Spleen (tissue), 11 donors: Measurements from ENCODE around the gene PRRX2. TPM values are rescaled to one million over a fixed set of nuclear protein-coding genes. Genes with fewer than 3 reads are reported as not detected.

Experiments used
- DNase-seq: peaks from one replicate; pipeline ENCODE4 v3.0.0-alpha.2; 2020
- H3K27ac ChIP-seq, 8 donors: fragments of 200-600 bp; sonication (generic) in 7 of 8; 1 replicate in 4 of 8; 2 replicates in 4 of 8; pipeline versions ENCODE4 v1.5.0 to v1.8.0; 2016 to 2021; ENCODE audit warnings: inconsistent platforms in 4 of 8, mild to moderate bottlenecking in 4 of 8, moderate library complexity in 1 of 8
- H3K27me3 ChIP-seq, 7 donors: fragments of 200-600 bp; sonication (generic) in 6 of 7; replicated peaks in 1 of 7; 1 replicate in 4 of 7; 2 replicates in 3 of 7; pipeline versions ENCODE4 v1.5.0 to v1.8.0; 2016 to 2021; ENCODE audit warnings: inconsistent platforms in 3 of 7, mild to moderate bottlenecking in 1 of 7
- H3K36me3 ChIP-seq, 6 donors: fragments of 200-600 bp; sonication (generic) in 5 of 6; 1 replicate in 4 of 6; 2 replicates in 2 of 6; pipeline versions ENCODE4 v1.5.0 to v1.8.0; 2016 to 2021; ENCODE audit warnings: inconsistent platforms in 2 of 6
- H3K4me1 ChIP-seq, 6 donors: fragments of 200-600 bp; sonication (generic) in 5 of 6; 1 replicate in 3 of 6; 2 replicates in 3 of 6; pipeline versions ENCODE4 v1.5.0 to v1.8.0; 2016 to 2021; ENCODE audit warnings: inconsistent platforms in 3 of 6
- H3K4me3 ChIP-seq, 8 donors: fragments of 200-600 bp; sonication (generic) in 7 of 8; 1 replicate in 4 of 8; 2 replicates in 4 of 8; pipeline versions ENCODE4 v1.5.0 to v1.8.0; 2016 to 2021; ENCODE audit warnings: inconsistent platforms in 4 of 8, mild to moderate bottlenecking in 4 of 8, moderate library complexity in 2 of 8
- H3K9me3 ChIP-seq, 8 donors: fragments of 200-600 bp; sonication (generic) in 7 of 8; 1 replicate in 4 of 8; 2 replicates in 4 of 8; pipeline versions ENCODE4 v1.5.0 to v1.8.0; 2016 to 2021; ENCODE audit warnings: inconsistent platforms in 4 of 8
- CTCF ChIP-seq, 11 experiments: fragments of 200-600 bp in 7 of 11; fragments of 450-650 bp in 4 of 11; sonication (generic) in 4 of 11; IDR thresholded peaks in 8 of 11; conservative IDR thresholded peaks in 3 of 11; 1 replicate in 7 of 11; 2 replicates in 4 of 11; pipeline versions ENCODE4 v1.4.0 to v1.8.0; 2016 to 2021; ENCODE audit warnings: antibody characterized with exemption in 11 of 11, inconsistent platforms in 4 of 11, mild to moderate bottlenecking in 1 of 11
- POLR2A ChIP-seq, 3 donors: fragments of 450-650 bp; IDR thresholded peaks; one replicate each; pipeline ENCODE4 v1.5.1; 2017; ENCODE audit warnings: antibody characterized with exemption in 3 of 3, mild to moderate bottlenecking in 1 of 3
- POLR2AphosphoS5 ChIP-seq, 3 donors: sonication (generic); formaldehyde crosslinking; IDR thresholded peaks; one replicate each; pipeline ENCODE4 v1.5.1; 2017; ENCODE audit warnings: antibody characterized with exemption in 3 of 3
- WGBS, 5 donors: extraction: QIAGEN DNeasy Blood & Tissue Kit in 3 of 5; methylation state at CpG; one replicate each; pipeline versions ENCODE4 v1.1.5 to v1.1.7; 2013 to 2018; 5-methylcytosine and 5-hydroxymethylcytosine counted together
- intact Hi-C: fragments of 100-400 bp; cut with DNase I; formaldehyde crosslinking; loops from one replicate; pipeline ENCODE4 v1.15.0; 2023; ENCODE audit warnings: low total_unique reads
- polyA plus RNA-seq, 3 donors: library from polyadenylated mRNA; stranded (reverse); fragments of 200-250 nt; gene quantifications; one replicate each; pipeline ENCODE4 v1.2.1, GENCODE V29; 2013
- total RNA-seq, 7 donors: library from RNA; depleted of rRNA in 3 of 7; stranded (reverse); fragments of >200 nt in 3 of 7; fragmentation: NEBNext Ultra II Directional in 4 of 7; extraction: Animal tissue kit (Norgen Biotek cat#: 25700) in 4 of 7; gene quantifications; one replicate each; pipeline versions ENCODE4 v1.1.0 to v1.2.1, GENCODE V29; 2016 to 2021
- donor health status: healthy with polysubstance abuse.
- donor health status: DM: no; HTN: no; CAD: no; lungs with moderate emphysema.
- donor health status: DM: no; HTN: no; CAD: no.
- donor health status: Bipolar disorder and iron deficiency.
- donor health status: healthy.
- donor health status: DM: no; HTN: no; CAD: no.
- donor health status: DM: yes; HTN: yes; CAD: no.

PRRX2 gene
- total and polyA plus RNA-seq, 10 donors: 0.32 to 1.5 (median 0.54) TPM; not detected in 5

- Histone ChIP-seq H3K9me3 (no peaks in the 10 kb centered on the region), H3K4me3 (no peak overlapping the region), H3K27ac (no peak overlapping the region), H3K4me1 (peaks cover 0 to 15% (median 9%) of the 10 kb centered on the region in 6 donors), H3K36me3 (no peaks in the 10 kb centered on the region), H3K27me3 (peaks cover 0 to 53% (median 9%) of the 10 kb centered on the region in 7 donors)
- no peak for DNase-seq
- intact Hi-C loops: no loop called here
- WGBS, 5 donors: 82 to 94% (median 88%) methylated on average over 10 of the region's 10 CpGs
- no peak for TF ChIP-seq CTCF (IDR thresholded peaks at IDR 0.05 in 8 of 11, conservative IDR thresholded peaks at IDR 0.05 in 3 of 11)
- TF ChIP-seq POLR2AphosphoS5 (IDR thresholded peaks at IDR 0.05): no peak
- TF ChIP-seq POLR2A (IDR thresholded peaks at IDR 0.05): no peak
Observed at GRCh38 chr9:129713402-129713679, 47.9 kb downstream of the PRRX2 start.

- 68 to 80% (median 73%) methylated on average over 11 to 15 of the region's 15 CpGs for WGBS, 5 donors
- Histone ChIP-seq H3K27ac (no peak overlapping the region), H3K9me3 (no peaks in the 10 kb centered on the region), H3K4me1 (peaks cover 0 to 15% (median 9%) of the 10 kb centered on the region in 6 donors), H3K27me3 (peaks cover 0 to 65% (median 9%) of the 10 kb centered on the region in 7 donors), H3K36me3 (no peaks in the 10 kb centered on the region), H3K4me3 (no peak overlapping the region)
- no peak for DNase-seq
- intact Hi-C loops: no loop called here
- TF ChIP-seq CTCF (IDR thresholded peaks at IDR 0.05 in 8 of 11, conservative IDR thresholded peaks at IDR 0.05 in 3 of 11) (no peak), POLR2AphosphoS5 (IDR thresholded peaks at IDR 0.05) (no peak), POLR2A (IDR thresholded peaks at IDR 0.05) (no peak)
Observed at GRCh38 chr9:129714511-129715061, 49.1 kb downstream of the PRRX2 start.

- Histone ChIP-seq H3K4me1 (peaks cover 0 to 15% (median 9%) of the 10 kb centered on the region in 6 donors), H3K27ac (no peak overlapping the region), H3K36me3 (no peaks in the 10 kb centered on the region), H3K4me3 (no peak overlapping the region), H3K27me3 (peaks cover 0 to 72% (median 9%) of the 10 kb centered on the region in 7 donors), H3K9me3 (no peaks in the 10 kb centered on the region)
- DNase-seq: no peak
- TF ChIP-seq POLR2AphosphoS5 (IDR thresholded peaks at IDR 0.05) (no peak), CTCF (IDR thresholded peaks at IDR 0.05 in 8 of 11, conservative IDR thresholded peaks at IDR 0.05 in 3 of 11) (no peak), POLR2A (IDR thresholded peaks at IDR 0.05) (no peak)
- WGBS, 5 donors: 71 to 83% (median 79%) methylated on average over 5 of the region's 5 CpGs
- intact Hi-C loops: no loop called here
Observed at GRCh38 chr9:129716091-129716490, 50.6 kb downstream of the PRRX2 start.

- intact Hi-C loops: no loop called here
- Histone ChIP-seq H3K27me3 (peaks cover 0 to 75% (median 6%) of the 10 kb centered on the region in 7 donors), H3K4me1 (peaks cover 0 to 1% (median 0%) of the 10 kb centered on the region in 6 donors), H3K4me3 (no peak overlapping the region), H3K9me3 (no peaks in the 10 kb centered on the region), H3K27ac (no peak overlapping the region), H3K36me3 (no peaks in the 10 kb centered on the region)
- DNase-seq: no peak
- 73 to 90% (median 79%) methylated on average over 5 of the region's 5 CpGs for WGBS, 5 donors
- TF ChIP-seq POLR2A (IDR thresholded peaks at IDR 0.05) (no peak), CTCF (IDR thresholded peaks at IDR 0.05 in 8 of 11, conservative IDR thresholded peaks at IDR 0.05 in 3 of 11) (no peak), POLR2AphosphoS5 (IDR thresholded peaks at IDR 0.05) (no peak)
Observed at GRCh38 chr9:129717991-129718390, 52.5 kb downstream of the PRRX2 start.
